ENCODE data around the gene XRCC4.

XRCC4 gene

GRCh38 chr5:83036991-83037575 is 40.3 kb upstream of the XRCC4 start:
- POLR2A ChIA-PET: no interaction called here

GRCh38 chr5:83038924-83039323 is 38.4 kb upstream of the XRCC4 start:
- Histone ChIP-seq H3K9me3 (ENCODE audit: control insufficient read depth, insufficient read depth, low read depth, low read length) (no peaks in the 10 kb centered on the region), H3K4me1 (ENCODE audit: control insufficient read depth, insufficient read depth, low read length) (peaks cover 19% of the 10 kb centered on the region), H3K27ac (ENCODE audit: extremely low read depth, low read depth, low read length) (no peak overlapping the region), H3K4me3 (ENCODE audit: low read depth, low read length) (no peak overlapping the region), H3K36me3 (ENCODE audit: control insufficient read depth in 2 of 2, insufficient read depth in 1 of 2, low read length in 2 of 2) (no peaks in the 10 kb centered on the region)
- ChIA-PET CTCF (no interaction called here), POLR2A (no interaction called here)
- no peak for TF ChIP-seq KLF10 (tag by site-specific recombination; IDR thresholded peaks at IDR 0.05)
- peak; percentile 65 for TF ChIP-seq ATF2 (tag by site-specific recombination; IDR thresholded peaks at IDR 0.05; ENCODE audit: low read depth)

More at GRCh38 chr5:83036991-83037575, 40.3 kb upstream of the XRCC4 start:
- H3K4me3 ChIP-seq (ENCODE audit: low read depth, low read length): no peak overlapping the region
- TF ChIP-seq FEZF1 (tag by site-specific recombination; IDR thresholded peaks at IDR 0.05) (no peak), ZNF112 (tag by site-specific recombination; IDR thresholded peaks at IDR 0.05) (no peak), ZNF830 (tag by site-specific recombination; IDR thresholded peaks at IDR 0.05; ENCODE audit: low read depth) (no peak), ZBTB26 (tag by site-specific recombination; optimal IDR thresholded peaks at IDR 0.05) (no peak), ZNF423 (tag by site-specific recombination; IDR thresholded peaks at IDR 0.05) (no peak), PRDM4 (tag by site-specific recombination; IDR thresholded peaks at IDR 0.05) (no peak)
- H3K27ac ChIP-seq (ENCODE audit: extremely low read depth, low read depth, low read length): no peak overlapping the region
- peaks cover 26% of the 10 kb centered on the region for H3K4me1 ChIP-seq (ENCODE audit: control insufficient read depth, insufficient read depth, low read length)
- no peaks in the 10 kb centered on the region for H3K9me3 ChIP-seq (ENCODE audit: control insufficient read depth, insufficient read depth, low read depth, low read length)
- CTCF ChIA-PET: interaction anchor here (0.6 to 0.7 kb wide), 2 partner anchors 525 to 672 kb away, joined by 3 read pairs; no protein-coding TSS in a partner anchor
- no peaks in the 10 kb centered on the region for H3K36me3 ChIP-seq (ENCODE audit: control insufficient read depth in 2 of 2, insufficient read depth in 1 of 2, low read length in 2 of 2)

GRCh38 chr5:83042507-83042906 is 34.8 kb upstream of the XRCC4 start:
- no peaks in the 10 kb centered on the region for H3K9me3 ChIP-seq (ENCODE audit: control insufficient read depth, insufficient read depth, low read depth, low read length)
- ChIA-PET CTCF (no interaction called here), POLR2A (no interaction called here)
- no peak overlapping the region for H3K27ac ChIP-seq (ENCODE audit: extremely low read depth, low read depth, low read length)
- H3K36me3 ChIP-seq (ENCODE audit: control insufficient read depth in 2 of 2, insufficient read depth in 1 of 2, low read length in 2 of 2): no peaks in the 10 kb centered on the region
- H3K4me1 ChIP-seq (ENCODE audit: control insufficient read depth, insufficient read depth, low read length): no peaks in the 10 kb centered on the region
- no peak overlapping the region for H3K4me3 ChIP-seq (ENCODE audit: low read depth, low read length)
- TF ChIP-seq PRDM4 (tag by site-specific recombination; IDR thresholded peaks at IDR 0.05): no peak
- no peak for TF ChIP-seq ZNF792 (tag by site-specific recombination; IDR thresholded peaks at IDR 0.05)
- no peak for TF ChIP-seq ZNF341 (tag by site-specific recombination; IDR thresholded peaks at IDR 0.05; ENCODE audit: low read depth)
- TF ChIP-seq MEIS1 (CRISPR knock-in tag; IDR thresholded peaks at IDR 0.05; ENCODE audit: borderline replicate concordance): no peak
- TF ChIP-seq MYNN (tag by site-specific recombination; IDR thresholded peaks at IDR 0.05; ENCODE audit: borderline replicate concordance): no peak
- no peak for TF ChIP-seq ZNF670 (tag by site-specific recombination; IDR thresholded peaks at IDR 0.05; ENCODE audit: low read depth)
- TF ChIP-seq GLI4 (tag by site-specific recombination; IDR thresholded peaks at IDR 0.05): no peak
- no peak for TF ChIP-seq ZNF169 (tag by site-specific recombination; IDR thresholded peaks at IDR 0.05)
- no peak for TF ChIP-seq ZNF501 (tag by site-specific recombination; IDR thresholded peaks at IDR 0.05)
- no peak for TF ChIP-seq ZIC2 (tag by site-specific recombination; IDR thresholded peaks at IDR 0.05)
- TF ChIP-seq ZNF529 (tag by site-specific recombination; IDR thresholded peaks at IDR 0.05; ENCODE audit: insufficient replicate concordance): no peak
- no peak for TF ChIP-seq ZNF664 (tag by site-specific recombination; IDR thresholded peaks at IDR 0.05)
- TF ChIP-seq ZBTB44 (tag by site-specific recombination; IDR thresholded peaks at IDR 0.05): no peak
- no peak for TF ChIP-seq ELK4 (IDR thresholded peaks at IDR 0.05; ENCODE audit: borderline replicate concordance, low read depth, low read length)
